Measurements from ENCODE around the gene FLII.

The FLII gene

GRCh38 chr17:18260332-18261145 is 2.0 kb upstream of the FLII start, which contains the start of gene MIEF2:
TSS of gene MIEF2 (plus strand) at chr17:18260662. CDS start at chr17:18262721, 2,059 bp downstream.
- DNase-seq (ENCODE audit: low read depth in 2 of 2): peak; percentile 81 to 87

- DNase-seq (ENCODE audit: low read depth in 2 of 2): no peak
Measured at GRCh38 chr17:18259621-18260331, 1.2 kb upstream of the FLII start.

GRCh38 chr17:18257982-18258355 is 569 bp downstream of the FLII start:
- DNase-seq (ENCODE audit: low read depth in 2 of 2): no peak

- no peak for DNase-seq (ENCODE audit: low read depth in 2 of 2)
Measured at GRCh38 chr17:18257268-18257981, 1.1 kb downstream of the FLII start.

- DNase-seq (ENCODE audit: low read depth in 2 of 2): no peak
Measured at GRCh38 chr17:18256776-18257175, 1.8 kb downstream of the FLII start.

GRCh38 chr17:18256351-18256750 is 2.2 kb downstream of the FLII start:
- no peak for DNase-seq (ENCODE audit: low read depth in 2 of 2)

GRCh38 chr17:18254888-18255649 is 3.5 kb downstream of the FLII start:
- DNase-seq (ENCODE audit: low read depth in 2 of 2): no peak

- DNase-seq (ENCODE audit: low read depth in 2 of 2): no peak
Measured at GRCh38 chr17:18253947-18254821, 4.4 kb downstream of the FLII start.

GRCh38 chr17:18253187-18253884 is 5.2 kb downstream of the FLII start:
- no peak for DNase-seq (ENCODE audit: low read depth in 2 of 2)

GRCh38 chr17:18252160-18252559 is 6.4 kb downstream of the FLII start:
- DNase-seq (ENCODE audit: low read depth in 2 of 2): no peak

GRCh38 chr17:18251204-18251603 is 7.3 kb downstream of the FLII start:
- no peak for DNase-seq (ENCODE audit: low read depth in 2 of 2)

GRCh38 chr17:18250708-18251107 is 7.8 kb downstream of the FLII start:
- DNase-seq (ENCODE audit: low read depth in 2 of 2): no peak

GRCh38 chr17:18250259-18250658 is 8.3 kb downstream of the FLII start:
- no peak for DNase-seq (ENCODE audit: low read depth in 2 of 2)

GRCh38 chr17:18248811-18249210 is 9.7 kb downstream of the FLII start:
- DNase-seq (ENCODE audit: low read depth in 2 of 2): no peak

- DNase-seq (ENCODE audit: low read depth in 2 of 2): peak; percentile 27 to 28
Measured at GRCh38 chr17:18248300-18248731, 10.2 kb downstream of the FLII start.

GRCh38 chr17:18247613-18248001 is 10.9 kb downstream of the FLII start:
- no peak for DNase-seq (ENCODE audit: low read depth in 2 of 2)

GRCh38 chr17:18246880-18247612 is 11.5 kb downstream of the FLII start:
- no peak for DNase-seq (ENCODE audit: low read depth in 2 of 2)

- DNase-seq (ENCODE audit: low read depth in 2 of 2): no peak
Measured at GRCh38 chr17:18246109-18246725, 12.3 kb downstream of the FLII start.

All from stimulated activated CD8-positive, alpha-beta memory T cell treated with anti-CD3 and anti-CD28 coated beads, Interleukin-15, amount 100 ng/mL, for 4 hours (primary cell).